Forelimb muscle (tissue), 1 donor: ENCODE data around the gene MRPS6. TPM values are rescaled to one million over a fixed set of nuclear protein-coding genes. Genes with fewer than 3 reads are reported as not detected.

ENCODE experiments used
- DNase-seq: peaks from one replicate; pipeline ENCODE4 v3.0.0-alpha.2; 2013; ENCODE audit warnings: low read depth
- polyA plus RNA-seq: library from polyadenylated mRNA; unstranded; fragments of 120-200 nt; gene quantifications from one replicate; pipeline ENCODE4 v1.2.1, GENCODE V29; 2013; ENCODE audit not compliant: insufficient read length

Gene MRPS6
- polyA plus RNA-seq, 1 donor, result 33.6 TPM

DNA sequence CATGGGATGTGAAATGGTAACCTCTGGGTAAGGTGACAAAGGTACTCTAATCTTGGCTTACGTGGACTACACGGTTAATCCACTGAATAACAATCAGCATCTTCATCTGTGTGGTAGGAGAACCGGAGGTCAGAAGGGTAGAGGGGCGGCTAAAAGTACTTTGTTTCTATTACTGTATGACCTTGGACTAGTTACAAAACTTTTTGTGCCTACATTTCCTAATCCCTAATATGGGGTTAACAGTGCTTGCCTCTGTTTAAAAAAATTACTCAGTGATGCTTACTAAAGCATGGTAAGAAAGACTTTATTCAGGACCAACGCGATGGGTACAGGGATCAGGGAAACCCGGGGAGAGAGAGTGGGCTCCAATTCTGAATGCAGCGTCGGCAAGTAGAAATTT, 1.7 kb upstream of the MRPS6 start:
- no peak for DNase-seq

DNA sequence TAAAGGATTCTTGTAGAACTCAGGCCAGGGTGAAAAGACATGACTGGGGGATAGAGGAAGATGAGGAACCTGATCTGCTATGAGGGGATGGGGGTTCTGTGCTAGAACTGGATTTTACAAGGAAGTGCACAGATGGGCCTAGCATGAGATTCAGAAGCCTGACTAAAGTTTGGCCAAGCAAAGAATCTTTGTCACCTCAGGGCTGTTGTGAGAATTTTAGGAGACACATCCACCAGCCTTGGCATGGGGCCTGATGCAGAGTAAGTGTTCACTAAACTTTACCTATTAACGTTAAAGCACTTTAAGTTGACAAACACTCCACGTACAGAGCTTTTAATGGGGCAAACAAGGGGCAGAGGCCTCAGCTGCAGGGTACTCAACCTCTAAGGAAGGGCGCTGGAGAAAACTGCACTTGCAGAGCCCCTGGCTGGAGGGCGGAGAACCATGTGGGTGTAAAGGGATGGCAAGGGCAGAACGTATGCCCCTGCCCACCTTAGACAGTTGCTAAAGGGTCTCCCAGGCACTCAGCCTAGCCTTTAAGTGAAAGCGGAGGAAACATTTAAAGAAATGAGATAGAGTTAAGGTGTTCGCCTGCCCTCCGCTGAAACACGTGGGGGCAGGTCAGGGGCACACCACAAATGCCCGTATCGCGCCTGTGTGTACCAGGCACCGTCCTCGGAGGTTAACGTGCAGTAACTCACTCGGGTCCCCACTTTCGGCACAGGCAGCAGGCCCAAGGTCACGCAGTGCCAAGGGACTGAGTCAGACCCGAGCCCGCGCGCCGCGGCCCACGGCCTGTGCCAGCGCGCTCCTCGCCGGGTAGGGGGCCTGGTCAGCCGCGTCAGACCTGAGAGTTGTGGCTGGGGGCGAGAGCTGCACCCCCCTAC, 990 bp upstream of the MRPS6 start:
- no peak for DNase-seq

DNA sequence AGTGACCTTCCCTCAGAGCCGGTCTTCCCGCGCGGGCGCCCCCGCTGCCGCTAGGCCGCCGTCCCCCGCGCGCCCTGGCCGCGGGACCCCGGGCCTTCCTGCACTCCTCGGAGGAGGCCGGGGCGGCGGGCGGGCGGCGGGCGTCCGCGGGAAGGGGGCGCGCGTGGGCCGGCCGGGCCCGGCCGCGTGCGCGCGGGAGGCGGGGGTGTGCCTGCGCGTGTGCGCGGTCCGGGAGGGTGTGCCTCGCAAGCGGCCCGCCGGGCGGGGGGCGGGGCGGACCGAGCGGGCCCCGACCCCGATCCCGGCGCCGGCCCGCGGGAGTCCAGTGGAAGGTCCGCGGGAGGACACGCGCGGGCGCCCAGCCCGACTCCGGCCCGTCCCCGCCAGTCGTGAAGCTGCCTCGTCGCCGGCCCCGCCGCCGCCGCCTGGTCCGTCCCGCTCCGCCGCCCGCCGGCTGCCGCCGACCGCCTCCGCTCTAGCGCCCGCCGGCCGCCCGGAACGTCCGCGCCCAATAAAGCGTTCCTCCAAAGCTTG, 438 bp downstream of the MRPS6 start:
- no peak for DNase-seq

DNA sequence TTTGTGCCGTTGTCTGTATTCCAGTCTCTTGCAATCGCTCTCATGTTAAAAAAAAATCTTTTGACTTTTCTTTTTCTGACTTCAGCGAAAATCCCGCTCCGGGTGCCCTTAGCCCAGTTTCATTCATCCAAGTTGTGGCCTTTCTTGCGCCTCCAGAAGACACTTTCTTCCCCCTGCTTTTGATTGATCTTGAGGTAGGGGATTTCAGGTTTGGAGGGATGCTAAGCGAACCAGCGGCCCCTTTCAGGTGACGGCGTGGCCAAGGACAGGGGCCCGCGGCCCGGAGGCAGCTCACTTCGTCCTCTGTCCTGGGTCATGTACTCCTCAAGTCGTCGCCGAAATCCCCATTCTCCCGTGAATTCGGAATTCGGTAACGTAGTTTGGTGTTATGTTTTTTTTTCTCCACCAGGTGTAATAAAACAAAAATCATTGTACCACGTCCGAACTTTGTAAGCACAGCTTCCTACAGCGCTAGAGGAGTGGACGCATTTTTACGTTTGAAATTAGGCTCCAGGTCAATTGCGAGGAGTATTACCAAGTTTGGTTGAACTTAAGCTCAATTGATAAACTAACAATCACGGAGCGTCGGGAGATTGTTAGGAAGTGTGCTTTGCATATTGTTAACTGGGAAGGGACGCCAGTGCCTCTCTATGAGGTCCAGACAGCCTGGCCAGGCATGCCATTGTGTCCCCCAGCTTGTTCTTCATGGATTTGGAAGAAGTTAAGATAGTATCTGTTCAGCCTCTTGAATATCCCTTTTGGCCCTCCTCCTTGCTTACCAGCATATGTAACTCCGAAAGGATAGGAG, 1.1 kb downstream of the MRPS6 start:
- DNase-seq, result no peak

DNA sequence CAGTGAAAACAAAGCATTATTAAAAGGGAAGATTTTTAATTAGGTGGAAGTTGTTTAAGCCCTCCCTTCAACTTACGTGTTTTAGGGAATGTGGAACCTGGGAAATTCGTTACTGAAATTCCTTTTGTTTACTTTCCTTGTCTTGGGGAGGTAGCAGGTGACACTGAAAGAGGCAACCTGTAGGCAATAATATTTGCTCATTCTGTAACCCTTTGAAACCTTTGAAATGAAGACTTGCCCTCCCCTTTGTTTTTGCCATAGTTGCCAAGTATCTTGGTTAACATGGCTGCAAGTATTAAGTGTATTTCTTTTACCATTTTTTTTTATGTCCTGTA, 1.7 kb downstream of the MRPS6 start:
- DNase-seq, result no peak

DNA sequence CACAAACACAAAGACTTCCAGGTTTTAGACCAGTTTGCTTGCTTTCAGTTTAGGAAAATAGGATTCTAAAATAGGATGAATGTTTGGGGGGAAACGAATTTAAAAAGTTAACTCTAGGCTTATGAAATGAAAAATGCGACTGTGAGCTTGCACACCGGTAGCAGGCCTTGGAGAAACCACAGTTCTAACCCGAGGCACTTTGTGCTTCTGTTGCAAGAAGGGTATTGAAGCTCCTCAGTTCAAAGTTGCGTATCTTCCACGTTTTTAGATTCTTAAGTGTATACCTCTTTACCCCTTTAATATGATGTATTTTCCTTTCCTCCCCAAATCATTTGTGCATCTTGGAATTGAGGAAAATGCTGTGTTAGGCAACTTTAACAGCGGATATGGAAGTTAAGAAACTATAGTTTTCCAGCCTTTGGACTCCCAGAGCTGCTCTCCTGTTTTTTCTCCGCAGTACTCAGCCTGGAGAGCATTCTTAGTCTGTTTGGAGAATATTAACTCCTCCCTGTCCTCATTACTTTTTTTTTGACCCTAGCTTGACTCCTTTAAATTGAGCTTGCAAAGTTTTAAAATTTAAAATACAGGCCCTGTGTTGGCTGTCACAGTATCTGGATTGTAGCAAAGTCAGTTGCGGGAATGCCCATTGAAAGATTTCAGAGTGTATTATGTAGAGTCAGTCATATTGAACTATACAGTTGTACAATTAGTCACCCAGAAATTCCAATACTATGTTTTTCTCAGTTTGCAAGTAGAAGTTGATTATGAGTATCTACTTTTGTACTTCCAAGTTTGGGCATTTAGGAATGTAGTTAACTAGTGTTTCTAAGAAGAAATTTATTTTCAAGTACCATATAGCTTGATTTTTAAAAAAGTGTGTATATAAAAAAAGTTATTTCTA, 2.6 kb downstream of the MRPS6 start:
- DNase-seq, result no peak

DNA sequence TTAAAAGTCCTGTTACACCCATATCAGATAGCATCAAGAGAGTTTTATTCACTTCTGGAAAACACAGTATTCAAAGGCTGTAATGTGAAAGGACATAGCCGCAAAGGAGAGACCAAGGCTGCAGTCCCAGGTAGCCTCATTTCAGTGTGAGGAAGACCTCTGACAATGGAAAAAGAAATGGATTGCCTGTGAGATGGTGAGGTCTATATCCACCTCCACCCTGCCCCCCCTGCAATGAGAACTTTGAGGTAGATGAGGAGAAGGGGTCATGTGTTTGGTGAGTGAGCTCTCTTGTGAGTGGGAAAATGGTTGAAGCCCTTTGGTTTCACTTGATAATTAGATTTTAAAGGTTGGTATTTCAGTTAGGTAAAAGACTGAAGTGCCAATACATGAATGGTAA, 3.5 kb downstream of the MRPS6 start:
- DNase-seq, result no peak

DNA sequence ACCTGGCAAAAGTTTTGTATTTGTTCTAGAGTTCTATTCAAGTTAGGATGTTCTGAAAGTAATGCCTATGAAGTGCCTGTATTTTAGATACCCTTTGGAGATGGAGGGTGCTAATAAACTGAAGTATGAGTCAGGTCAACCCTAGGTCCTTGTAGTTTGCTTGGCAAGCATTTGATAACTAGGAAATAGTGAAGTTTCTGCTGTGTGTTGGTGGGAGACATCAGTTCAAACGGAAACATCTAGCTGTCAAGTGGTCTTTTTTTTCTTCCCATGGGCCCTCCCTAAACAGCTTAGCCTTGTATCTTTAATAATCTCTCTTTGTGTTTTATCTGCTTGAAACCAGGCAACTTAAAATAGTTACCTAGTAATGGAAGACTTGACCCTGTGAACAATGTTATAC, 4.5 kb downstream of the MRPS6 start:
- no peak for DNase-seq

DNA sequence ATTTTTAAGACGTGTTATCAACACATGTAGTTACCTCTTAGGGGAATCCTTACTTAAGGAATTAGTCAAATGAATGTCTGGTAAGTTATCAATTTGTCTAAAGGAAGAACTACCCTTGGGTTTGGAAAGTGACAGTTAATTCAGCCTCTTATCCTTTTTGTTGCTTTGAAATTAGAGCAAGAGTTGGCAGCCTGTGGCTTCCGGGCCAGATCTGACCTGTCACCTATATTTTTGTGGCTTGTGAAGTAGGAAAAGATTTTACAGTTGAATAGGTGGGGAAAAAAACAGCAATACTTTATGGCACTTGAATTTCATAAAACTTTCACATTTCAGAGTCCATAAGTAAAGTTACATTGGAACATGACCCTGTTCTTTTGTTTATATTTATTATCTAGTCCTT, 5.5 kb downstream of the MRPS6 start:
- DNase-seq, result no peak

DNA sequence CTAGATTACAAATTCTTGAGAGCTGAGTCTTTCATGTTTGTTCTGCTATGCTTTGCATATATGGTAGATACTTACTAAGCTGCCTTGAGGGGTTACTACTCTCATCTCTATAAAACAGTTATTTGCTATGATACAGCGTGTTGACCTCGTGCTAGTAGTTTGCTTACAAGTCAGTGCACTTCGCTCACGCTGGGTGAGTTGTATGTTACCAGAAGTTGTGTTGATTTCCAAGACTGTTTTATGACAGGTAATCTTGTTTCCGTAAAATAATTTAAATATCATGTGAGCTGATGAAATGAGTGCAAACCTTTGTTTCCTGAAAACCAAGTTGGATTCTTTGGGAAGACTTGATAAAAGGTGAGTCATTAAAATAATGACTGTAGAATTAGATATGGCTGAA, 7.3 kb downstream of the MRPS6 start:
- no peak for DNase-seq

DNA sequence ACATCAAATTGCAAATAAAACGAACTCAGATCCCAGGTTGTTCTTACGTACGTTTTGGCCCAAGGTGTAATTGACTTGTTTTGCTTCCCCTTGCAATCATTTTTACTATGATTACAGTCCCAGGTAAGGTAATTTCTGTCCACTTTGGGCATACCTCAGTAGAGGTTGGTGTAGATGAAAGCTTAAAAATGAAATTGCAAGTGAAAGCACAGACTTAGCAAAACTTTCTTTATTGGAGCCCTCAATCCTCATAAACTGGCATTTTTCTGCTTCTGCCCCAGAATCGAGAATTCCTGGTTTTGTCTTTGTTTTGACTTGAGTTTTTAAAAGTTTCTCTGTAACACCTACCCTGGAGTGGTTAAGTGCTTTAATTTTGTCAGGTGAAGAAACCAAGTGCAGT, 9.4 kb downstream of the MRPS6 start:
- DNase-seq, result no peak

DNA sequence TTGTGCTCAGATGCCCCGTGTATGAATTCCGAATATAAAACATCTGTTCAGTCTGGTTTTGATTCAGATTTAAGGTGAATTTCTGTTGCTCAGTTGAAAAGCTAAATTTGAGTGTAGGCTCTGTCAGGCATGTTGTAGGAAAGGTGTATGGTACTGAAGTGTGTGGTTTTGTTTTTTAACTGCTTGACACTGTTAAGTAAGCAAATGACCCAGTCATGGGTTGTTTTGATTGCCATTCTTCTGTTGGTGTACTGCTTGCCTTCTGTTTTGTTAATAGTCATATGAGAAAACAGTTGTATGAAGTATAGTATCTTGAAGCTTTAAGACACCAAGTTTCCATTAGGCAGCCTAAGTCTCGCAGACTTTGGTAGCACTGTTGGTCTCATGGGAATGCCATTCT, 10.0 kb downstream of the MRPS6 start:
- no peak for DNase-seq

DNA sequence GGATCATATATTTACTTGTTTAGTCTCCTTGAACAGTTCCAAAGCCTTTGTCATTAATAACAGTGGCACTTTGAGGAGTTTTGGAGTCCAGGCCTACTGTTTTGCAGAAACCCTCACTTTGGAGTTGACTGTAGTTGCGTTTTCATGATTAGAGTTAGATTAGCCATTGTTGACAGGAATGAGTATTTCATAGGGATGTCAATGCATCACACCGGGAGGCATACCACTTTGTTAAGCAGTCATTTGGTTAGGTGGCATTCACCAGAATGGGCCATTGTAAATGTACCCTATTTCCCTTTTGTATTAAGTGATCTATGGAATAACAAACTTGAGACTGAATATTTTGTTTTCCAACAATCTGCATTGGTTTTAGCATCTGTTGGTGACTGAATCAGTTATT, 11.8 kb downstream of the MRPS6 start:
- DNase-seq, result no peak

DNA sequence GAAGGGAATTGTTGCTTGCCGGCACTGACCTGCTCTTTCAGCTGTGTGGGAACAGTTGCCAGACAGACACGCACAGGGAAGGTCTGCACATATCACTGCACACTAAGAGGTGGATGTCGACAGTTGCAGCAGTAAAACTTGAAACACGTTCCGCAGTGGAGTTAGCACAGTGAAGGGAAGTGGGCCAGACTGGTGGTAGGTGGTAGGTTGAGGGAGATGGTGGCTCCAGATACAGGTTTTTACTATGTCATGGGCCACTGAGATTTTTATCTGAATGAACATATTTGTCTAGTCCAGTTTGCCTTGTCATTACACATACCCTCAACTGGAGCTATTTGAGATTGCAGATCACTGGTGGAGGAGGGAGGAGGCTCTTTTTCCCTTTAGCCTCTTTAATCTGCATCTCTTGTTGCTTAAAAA, 13.5 kb downstream of the MRPS6 start:
- DNase-seq, result no peak

DNA sequence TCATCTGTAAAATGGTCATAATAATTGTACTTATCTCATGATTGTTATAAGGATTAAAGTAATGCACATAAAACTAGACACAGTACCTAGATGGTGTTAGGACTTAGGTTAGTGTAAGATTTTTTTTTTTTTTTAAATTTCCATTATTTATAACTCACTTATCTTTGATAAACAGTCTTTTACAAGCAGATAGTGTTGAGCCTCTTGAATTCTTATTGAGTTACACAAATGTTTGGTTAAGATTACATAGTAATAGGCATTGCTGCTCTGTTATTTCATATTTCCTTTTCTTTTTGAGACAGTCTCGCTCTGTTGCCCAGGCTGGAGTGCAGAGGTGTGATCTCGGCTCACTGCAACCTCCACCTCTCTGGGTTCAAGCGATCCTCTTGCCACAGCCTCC, 15.4 kb downstream of the MRPS6 start:
- no peak for DNase-seq

DNA sequence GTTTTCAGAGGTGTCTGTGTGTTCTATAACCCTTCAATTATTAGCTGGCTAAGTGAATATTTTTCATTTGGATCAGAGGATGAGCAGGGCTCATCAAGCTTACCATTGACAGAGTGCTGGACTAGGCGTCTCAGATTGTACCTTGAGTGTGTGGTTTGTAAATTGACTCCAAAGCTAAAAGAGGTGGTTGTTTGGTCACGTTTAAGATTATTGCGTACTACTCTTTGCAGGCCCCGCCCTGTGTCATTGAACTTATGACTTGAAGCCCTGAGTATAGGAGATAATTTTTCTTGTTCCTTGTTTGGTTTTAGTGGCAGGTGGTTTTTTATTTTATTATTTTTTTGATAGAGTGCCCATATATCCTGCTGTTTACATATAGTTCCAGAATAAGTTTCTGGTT, 17.7 kb downstream of the MRPS6 start:
- DNase-seq, result no peak

DNA sequence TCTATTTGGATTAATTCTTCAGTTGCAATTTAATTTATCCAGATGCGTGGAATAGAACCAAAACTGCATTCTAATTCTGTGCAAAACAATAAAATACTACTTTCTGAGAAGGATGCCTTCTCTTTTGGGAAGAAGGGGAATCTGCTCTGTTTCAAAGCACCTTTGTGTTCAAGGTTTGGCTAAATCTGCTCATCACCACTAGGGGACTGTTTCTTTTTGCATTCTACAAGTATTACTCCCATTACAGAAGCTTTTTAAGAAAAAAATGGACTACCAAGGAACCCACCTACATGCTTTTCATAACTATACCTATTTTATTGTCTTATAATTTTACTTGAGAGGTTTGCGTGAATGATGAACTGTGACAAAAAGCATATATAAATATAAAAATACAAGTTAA, 18.2 kb downstream of the MRPS6 start:
- no peak for DNase-seq

DNA sequence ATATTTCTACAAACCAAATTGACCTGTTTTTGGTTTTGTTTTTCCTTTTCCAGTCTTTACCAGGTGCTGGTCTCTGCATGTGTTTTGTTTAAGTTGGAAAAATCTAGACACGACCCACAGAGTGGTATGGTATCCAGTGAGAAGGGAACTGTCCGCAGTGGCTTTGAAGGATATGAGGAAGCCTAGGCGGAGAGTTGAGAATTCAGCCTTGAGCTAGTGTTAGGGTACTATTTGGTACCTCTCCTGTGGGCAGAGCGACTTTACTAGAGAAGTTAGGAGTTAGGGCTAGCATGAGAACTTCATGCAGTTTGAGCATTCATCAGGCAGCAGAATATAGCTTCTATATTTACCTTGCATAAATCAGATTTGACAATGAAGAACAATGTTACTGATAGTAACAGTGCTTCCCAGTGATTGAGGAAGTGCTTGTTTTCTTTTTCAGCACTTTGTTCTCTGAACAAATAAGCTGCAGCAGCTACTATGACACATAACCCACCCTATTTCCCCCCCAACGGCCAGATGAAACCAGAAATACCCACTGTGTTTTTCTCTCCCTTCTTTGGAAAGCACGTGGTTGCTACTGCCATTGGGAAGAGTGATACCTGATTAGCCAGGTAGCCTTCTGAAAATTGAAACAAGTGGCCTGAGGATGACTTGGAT, 19.0 kb downstream of the MRPS6 start:
- DNase-seq, result no peak

DNA sequence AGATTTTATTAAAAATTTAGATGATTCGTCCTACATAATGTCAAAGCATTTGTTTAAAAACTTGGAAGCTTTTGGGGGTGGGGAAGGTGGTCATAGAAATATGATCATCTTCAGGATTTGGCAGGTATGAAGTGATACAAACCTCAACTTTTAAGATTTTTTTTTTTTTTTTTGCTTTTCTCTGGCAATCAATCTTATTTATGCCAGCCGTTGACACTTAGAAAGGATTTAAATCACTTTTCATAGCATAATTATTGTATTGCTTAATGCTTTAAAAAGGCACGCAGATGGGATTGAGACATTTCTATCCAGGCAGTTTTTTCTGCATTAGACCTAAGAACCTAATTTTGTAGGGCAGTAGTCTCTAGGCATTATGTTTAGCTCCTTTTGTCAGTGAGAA, 19.7 kb downstream of the MRPS6 start:
- DNase-seq, result no peak

DNA sequence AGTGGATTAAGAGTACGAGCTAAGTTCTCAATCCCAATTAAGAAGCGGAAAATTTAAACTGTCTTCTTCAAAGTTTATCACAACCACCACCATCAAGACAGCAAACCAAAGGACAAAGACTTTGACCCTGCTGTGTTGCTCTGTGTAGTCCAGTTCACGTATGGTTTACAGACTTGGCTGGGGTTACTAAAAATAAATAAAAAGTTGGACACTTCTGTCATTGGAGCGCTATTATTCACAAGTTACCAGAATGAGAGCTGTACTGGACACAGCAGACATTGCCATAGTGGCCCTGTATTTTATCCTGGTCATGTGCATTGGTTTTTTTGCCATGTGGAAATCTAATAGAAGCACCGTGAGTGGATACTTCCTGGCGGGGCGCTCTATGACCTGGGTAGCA, 21.6 kb downstream of the MRPS6 start:
- no peak for DNase-seq

DNA sequence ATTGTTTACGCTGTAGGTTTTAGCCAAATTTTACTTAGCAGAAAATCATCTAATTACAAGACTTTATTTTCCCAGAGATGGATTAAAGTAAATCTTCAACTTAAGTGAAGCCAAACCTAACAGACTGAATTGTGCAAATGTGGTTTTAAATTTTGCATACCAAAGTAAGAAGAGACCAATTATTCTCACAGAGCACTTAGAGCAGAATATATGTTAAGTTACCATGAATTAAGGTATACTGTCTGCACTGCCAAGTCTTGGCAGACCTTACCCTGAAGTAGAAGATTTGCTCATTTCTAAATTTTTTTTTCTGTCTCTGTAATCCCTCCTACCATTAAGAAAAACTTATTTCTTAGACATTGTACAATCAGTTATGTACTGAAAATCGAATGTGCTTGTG, 24.1 kb downstream of the MRPS6 start:
- DNase-seq, result no peak
